ENCODE measurements around the gene TMEM176A.
A peak's percentile ranks its signal among the peaks of the same experiment; 100 is the strongest.

The TMEM176A gene

GRCh38 chr7:150800581-150801241, at the start of gene TMEM176A:
TMEM176A (plus strand) TSS chr7:150800769; CDS start chr7:150801551, 782 bp downstream.
- Histone ChIP-seq H3K4me3 (ENCODE audit: low read depth in 1 of 5, low read length in 5 of 5) (peak within 1 kb of the TSS; percentile 52 to 76 (median 73)), H3K4me1 (ENCODE audit: control insufficient read depth in 5 of 5, insufficient read depth in 5 of 5, low read length in 5 of 5) (peaks cover 0 to 37% (median 20%) of the 10 kb centered on the region in 5 donors), H3K9ac (ENCODE audit: low read length in 5 of 5) (peak within 1 kb of the TSS in 3 of 5 donors; percentile 66 to 71 (median 69)), H3K9me3 (ENCODE audit: control insufficient read depth in 5 of 5, low read length in 5 of 5) (peaks cover 0 to 6% (median 4%) of the 10 kb centered on the region in 5 donors), H3K36me3 (ENCODE audit: control insufficient read depth in 5 of 5, insufficient read depth in 5 of 5, low read length in 5 of 5) (peaks cover 0 to 35% (median 10%) of the 10 kb centered on the region in 5 donors), H3K27ac (ENCODE audit: low read depth, low read length) (no peak within 1 kb of the TSS), H3K27me3 (ENCODE audit: control insufficient read depth in 5 of 5, insufficient read depth in 4 of 5, low read length in 5 of 5) (peaks cover 7 to 34% (median 22%) of the 10 kb centered on the region in 5 donors)

- Histone ChIP-seq H3K4me1 (ENCODE audit: control insufficient read depth in 5 of 5, insufficient read depth in 5 of 5, low read length in 5 of 5) (peaks cover 3 to 28% (median 8%) of the 10 kb centered on the region in 5 donors), H3K9me3 (ENCODE audit: control insufficient read depth in 5 of 5, low read length in 5 of 5) (no peaks in the 10 kb centered on the region), H3K36me3 (ENCODE audit: control insufficient read depth in 5 of 5, insufficient read depth in 5 of 5, low read length in 5 of 5) (no peaks in the 10 kb centered on the region), H3K27ac (ENCODE audit: low read depth, low read length) (no peak overlapping the region), H3K4me3 (ENCODE audit: low read depth in 1 of 5, low read length in 5 of 5) (no peak overlapping the region), H3K9ac (ENCODE audit: low read length in 5 of 5) (no peak overlapping the region), H3K27me3 (ENCODE audit: control insufficient read depth in 5 of 5, insufficient read depth in 4 of 5, low read length in 5 of 5) (peaks cover 0 to 5% (median 0%) of the 10 kb centered on the region in 5 donors)
Measured at GRCh38 chr7:150751702-150752101, 48.9 kb upstream of the TMEM176A start.

GRCh38 chr7:150753239-150753638, 47.3 kb upstream of the TMEM176A start:
- Histone ChIP-seq H3K27me3 (ENCODE audit: control insufficient read depth in 5 of 5, insufficient read depth in 4 of 5, low read length in 5 of 5) (peaks cover 0 to 5% (median 0%) of the 10 kb centered on the region in 5 donors), H3K4me3 (ENCODE audit: low read depth in 1 of 5, low read length in 5 of 5) (no peak overlapping the region), H3K36me3 (ENCODE audit: control insufficient read depth in 5 of 5, insufficient read depth in 5 of 5, low read length in 5 of 5) (no peaks in the 10 kb centered on the region), H3K9me3 (ENCODE audit: control insufficient read depth in 5 of 5, low read length in 5 of 5) (no peaks in the 10 kb centered on the region), H3K4me1 (ENCODE audit: control insufficient read depth in 5 of 5, insufficient read depth in 5 of 5, low read length in 5 of 5) (peaks cover 3 to 28% (median 8%) of the 10 kb centered on the region in 5 donors), H3K9ac (ENCODE audit: low read length in 5 of 5) (peak overlapping the region in 1 of 5 donors; percentile 14), H3K27ac (ENCODE audit: low read depth, low read length) (peak overlapping the region; percentile 30)

GRCh38 chr7:150753826-150754603, 46.6 kb upstream of the TMEM176A start:
- Histone ChIP-seq H3K9ac (ENCODE audit: low read length in 5 of 5) (no peak overlapping the region), H3K27me3 (ENCODE audit: control insufficient read depth in 5 of 5, insufficient read depth in 4 of 5, low read length in 5 of 5) (peaks cover 0 to 5% (median 0%) of the 10 kb centered on the region in 5 donors), H3K36me3 (ENCODE audit: control insufficient read depth in 5 of 5, insufficient read depth in 5 of 5, low read length in 5 of 5) (no peaks in the 10 kb centered on the region), H3K4me1 (ENCODE audit: control insufficient read depth in 5 of 5, insufficient read depth in 5 of 5, low read length in 5 of 5) (peaks cover 3 to 28% (median 8%) of the 10 kb centered on the region in 5 donors), H3K9me3 (ENCODE audit: control insufficient read depth in 5 of 5, low read length in 5 of 5) (no peaks in the 10 kb centered on the region), H3K27ac (ENCODE audit: low read depth, low read length) (peak overlapping the region; percentile 30), H3K4me3 (ENCODE audit: low read depth in 1 of 5, low read length in 5 of 5) (no peak overlapping the region)

GRCh38 chr7:150754951-150755350, 45.6 kb upstream of the TMEM176A start:
- Histone ChIP-seq H3K9ac (ENCODE audit: low read length in 5 of 5) (peak overlapping the region in 2 of 5 donors; percentile 14 to 44), H3K27me3 (ENCODE audit: control insufficient read depth in 5 of 5, insufficient read depth in 4 of 5, low read length in 5 of 5) (peaks cover 0 to 5% (median 0%) of the 10 kb centered on the region in 5 donors), H3K27ac (ENCODE audit: low read depth, low read length) (peak overlapping the region; percentile 72), H3K4me3 (ENCODE audit: low read depth in 1 of 5, low read length in 5 of 5) (no peak overlapping the region), H3K9me3 (ENCODE audit: control insufficient read depth in 5 of 5, low read length in 5 of 5) (no peaks in the 10 kb centered on the region), H3K4me1 (ENCODE audit: control insufficient read depth in 5 of 5, insufficient read depth in 5 of 5, low read length in 5 of 5) (peaks cover 3 to 28% (median 8%) of the 10 kb centered on the region in 5 donors), H3K36me3 (ENCODE audit: control insufficient read depth in 5 of 5, insufficient read depth in 5 of 5, low read length in 5 of 5) (no peaks in the 10 kb centered on the region)

- H3K27me3 ChIP-seq (ENCODE audit: control insufficient read depth in 5 of 5, insufficient read depth in 4 of 5, low read length in 5 of 5), result peaks cover 0 to 5% (median 0%) of the 10 kb centered on the region in 5 donors
- peak overlapping the region; percentile 72 for H3K27ac ChIP-seq (ENCODE audit: low read depth, low read length)
- peak overlapping the region in 2 of 5 donors; percentile 44 to 69 for H3K9ac ChIP-seq (ENCODE audit: low read length in 5 of 5)
- no peak overlapping the region for H3K4me3 ChIP-seq (ENCODE audit: low read depth in 1 of 5, low read length in 5 of 5)
- peaks cover 3 to 28% (median 8%) of the 10 kb centered on the region in 5 donors for H3K4me1 ChIP-seq (ENCODE audit: control insufficient read depth in 5 of 5, insufficient read depth in 5 of 5, low read length in 5 of 5)
- no peaks in the 10 kb centered on the region for H3K9me3 ChIP-seq (ENCODE audit: control insufficient read depth in 5 of 5, low read length in 5 of 5)
- no peaks in the 10 kb centered on the region for H3K36me3 ChIP-seq (ENCODE audit: control insufficient read depth in 5 of 5, insufficient read depth in 5 of 5, low read length in 5 of 5)
Measured at GRCh38 chr7:150755473-150756099, 45.0 kb upstream of the TMEM176A start.

GRCh38 chr7:150756166-150756565, 44.4 kb upstream of the TMEM176A start:
- H3K4me1 ChIP-seq (ENCODE audit: control insufficient read depth in 5 of 5, insufficient read depth in 5 of 5, low read length in 5 of 5), result peaks cover 3 to 28% (median 8%) of the 10 kb centered on the region in 5 donors
- H3K9me3 ChIP-seq (ENCODE audit: control insufficient read depth in 5 of 5, low read length in 5 of 5), result no peaks in the 10 kb centered on the region
- H3K36me3 ChIP-seq (ENCODE audit: control insufficient read depth in 5 of 5, insufficient read depth in 5 of 5, low read length in 5 of 5), result no peaks in the 10 kb centered on the region
- H3K27me3 ChIP-seq (ENCODE audit: control insufficient read depth in 5 of 5, insufficient read depth in 4 of 5, low read length in 5 of 5), result peaks cover 0 to 5% (median 0%) of the 10 kb centered on the region in 5 donors
- H3K27ac ChIP-seq (ENCODE audit: low read depth, low read length), result peak overlapping the region; percentile 72
- H3K4me3 ChIP-seq (ENCODE audit: low read depth in 1 of 5, low read length in 5 of 5), result no peak overlapping the region
- H3K9ac ChIP-seq (ENCODE audit: low read length in 5 of 5), result peak overlapping the region in 1 of 5 donors; percentile 69

GRCh38 chr7:150756858-150757257, 43.7 kb upstream of the TMEM176A start:
- H3K27ac ChIP-seq (ENCODE audit: low read depth, low read length), result no peak overlapping the region

GRCh38 chr7:150759479-150759878, 41.1 kb upstream of the TMEM176A start:
- Histone ChIP-seq H3K4me1 (ENCODE audit: control insufficient read depth in 5 of 5, insufficient read depth in 5 of 5, low read length in 5 of 5) (peaks cover 3 to 18% (median 7%) of the 10 kb centered on the region in 5 donors), H3K9me3 (ENCODE audit: control insufficient read depth in 5 of 5, low read length in 5 of 5) (no peaks in the 10 kb centered on the region), H3K27ac (ENCODE audit: low read depth, low read length) (no peak overlapping the region), H3K9ac (ENCODE audit: low read length in 5 of 5) (no peak overlapping the region), H3K27me3 (ENCODE audit: control insufficient read depth in 5 of 5, insufficient read depth in 4 of 5, low read length in 5 of 5) (no peaks in the 10 kb centered on the region), H3K36me3 (ENCODE audit: control insufficient read depth in 5 of 5, insufficient read depth in 5 of 5, low read length in 5 of 5) (no peaks in the 10 kb centered on the region), H3K4me3 (ENCODE audit: low read depth in 1 of 5, low read length in 5 of 5) (no peak overlapping the region)

More at GRCh38 chr7:150756858-150757257, 43.7 kb upstream of the TMEM176A start:
- Histone ChIP-seq H3K9ac (ENCODE audit: low read length in 5 of 5) (no peak overlapping the region), H3K4me1 (ENCODE audit: control insufficient read depth in 5 of 5, insufficient read depth in 5 of 5, low read length in 5 of 5) (peaks cover 3 to 26% (median 8%) of the 10 kb centered on the region in 5 donors), H3K36me3 (ENCODE audit: control insufficient read depth in 5 of 5, insufficient read depth in 5 of 5, low read length in 5 of 5) (no peaks in the 10 kb centered on the region), H3K27me3 (ENCODE audit: control insufficient read depth in 5 of 5, insufficient read depth in 4 of 5, low read length in 5 of 5) (peaks cover 0 to 5% (median 0%) of the 10 kb centered on the region in 5 donors), H3K4me3 (ENCODE audit: low read depth in 1 of 5, low read length in 5 of 5) (no peak overlapping the region), H3K9me3 (ENCODE audit: control insufficient read depth in 5 of 5, low read length in 5 of 5) (no peaks in the 10 kb centered on the region)

All from subcutaneous abdominal adipose tissue (tissue), 5 donors.